Measurements from ENCODE around the gene PIGQ.
A peak's percentile ranks its signal among the peaks of the same experiment; 100 is the strongest.

PIGQ gene

GRCh38 chr16:529012-529575, 40.7 kb upstream of the PIGQ start:
- H3K27me3 Mint-ChIP-seq: no peaks in the 10 kb centered on the region
- peak overlapping the region; percentile 88 for H3K4me3 Mint-ChIP-seq
- ATAC-seq: no peak
- H3K9me3 Mint-ChIP-seq: no peaks in the 10 kb centered on the region
- peak overlapping the region; percentile 83 for H3K27ac Mint-ChIP-seq
- peaks cover 5% of the 10 kb centered on the region for H3K36me3 Mint-ChIP-seq
- H3K4me1 Mint-ChIP-seq: peaks cover 50% of the 10 kb centered on the region

- no peak overlapping the region for H3K27ac Mint-ChIP-seq
- no peak for ATAC-seq
- peak overlapping the region; percentile 48 for H3K4me3 Mint-ChIP-seq
- H3K27me3 Mint-ChIP-seq: no peaks in the 10 kb centered on the region
- H3K4me1 Mint-ChIP-seq: peaks cover 40% of the 10 kb centered on the region
- no peaks in the 10 kb centered on the region for H3K9me3 Mint-ChIP-seq
- H3K36me3 Mint-ChIP-seq: peaks cover 4% of the 10 kb centered on the region
These were observed 39.5 kb upstream of the PIGQ start for GRCh38 chr16:530111-530817.

GRCh38 chr16:531494-532125, 38.2 kb upstream of the PIGQ start:
- Mint-ChIP-seq H3K4me1 (peaks cover 27% of the 10 kb centered on the region), H3K9me3 (no peaks in the 10 kb centered on the region), H3K36me3 (no peaks in the 10 kb centered on the region), H3K27ac (no peak overlapping the region), H3K27me3 (no peaks in the 10 kb centered on the region), H3K4me3 (no peak overlapping the region)
- no peak for ATAC-seq

GRCh38 chr16:533391-534123, 36.2 kb upstream of the PIGQ start:
- ATAC-seq: no peak
- Mint-ChIP-seq H3K27ac (no peak overlapping the region), H3K4me1 (peaks cover 21% of the 10 kb centered on the region), H3K4me3 (no peak overlapping the region), H3K36me3 (no peaks in the 10 kb centered on the region), H3K9me3 (no peaks in the 10 kb centered on the region), H3K27me3 (no peaks in the 10 kb centered on the region)

GRCh38 chr16:534135-534534, 35.6 kb upstream of the PIGQ start:
- peaks cover 16% of the 10 kb centered on the region for H3K4me1 Mint-ChIP-seq
- H3K36me3 Mint-ChIP-seq: no peaks in the 10 kb centered on the region
- no peaks in the 10 kb centered on the region for H3K9me3 Mint-ChIP-seq
- H3K27me3 Mint-ChIP-seq: no peaks in the 10 kb centered on the region
- no peak overlapping the region for H3K4me3 Mint-ChIP-seq
- H3K27ac Mint-ChIP-seq: no peak overlapping the region
- no peak for ATAC-seq

GRCh38 chr16:534856-535445, 34.8 kb upstream of the PIGQ start:
- H3K9me3 Mint-ChIP-seq: no peaks in the 10 kb centered on the region
- no peak overlapping the region for H3K27ac Mint-ChIP-seq
- no peaks in the 10 kb centered on the region for H3K36me3 Mint-ChIP-seq
- H3K27me3 Mint-ChIP-seq: no peaks in the 10 kb centered on the region
- no peak overlapping the region for H3K4me3 Mint-ChIP-seq
- no peak for ATAC-seq
- peaks cover 8% of the 10 kb centered on the region for H3K4me1 Mint-ChIP-seq

GRCh38 chr16:535446-536405, 34.0 kb upstream of the PIGQ start:
- no peaks in the 10 kb centered on the region for H3K9me3 Mint-ChIP-seq
- no peaks in the 10 kb centered on the region for H3K4me1 Mint-ChIP-seq
- H3K27me3 Mint-ChIP-seq: no peaks in the 10 kb centered on the region
- no peak for ATAC-seq
- no peak overlapping the region for H3K4me3 Mint-ChIP-seq
- no peak overlapping the region for H3K27ac Mint-ChIP-seq
- H3K36me3 Mint-ChIP-seq: no peaks in the 10 kb centered on the region

- H3K27me3 Mint-ChIP-seq: no peaks in the 10 kb centered on the region
- H3K9me3 Mint-ChIP-seq: no peaks in the 10 kb centered on the region
- H3K4me3 Mint-ChIP-seq: no peak overlapping the region
- no peak overlapping the region for H3K27ac Mint-ChIP-seq
- ATAC-seq: no peak
- no peaks in the 10 kb centered on the region for H3K4me1 Mint-ChIP-seq
- H3K36me3 Mint-ChIP-seq: no peaks in the 10 kb centered on the region
These were observed 33.0 kb upstream of the PIGQ start for GRCh38 chr16:536746-537145.

- ATAC-seq: no peak
- no peaks in the 10 kb centered on the region for H3K27me3 Mint-ChIP-seq
- H3K27ac Mint-ChIP-seq: no peak overlapping the region
- no peaks in the 10 kb centered on the region for H3K36me3 Mint-ChIP-seq
- H3K9me3 Mint-ChIP-seq: no peaks in the 10 kb centered on the region
- no peaks in the 10 kb centered on the region for H3K4me1 Mint-ChIP-seq
- H3K4me3 Mint-ChIP-seq: no peak overlapping the region
These were observed 32.1 kb upstream of the PIGQ start for GRCh38 chr16:537415-538335.

GRCh38 chr16:539901-540530, 29.8 kb upstream of the PIGQ start:
- H3K4me1 Mint-ChIP-seq: no peaks in the 10 kb centered on the region
- H3K27me3 Mint-ChIP-seq: no peaks in the 10 kb centered on the region
- H3K36me3 Mint-ChIP-seq: peaks cover 4% of the 10 kb centered on the region
- H3K4me3 Mint-ChIP-seq: no peak overlapping the region
- no peak overlapping the region for H3K27ac Mint-ChIP-seq
- ATAC-seq: peak; percentile 44
- H3K9me3 Mint-ChIP-seq: no peaks in the 10 kb centered on the region

GRCh38 chr16:540645-541340, 29.0 kb upstream of the PIGQ start:
- no peaks in the 10 kb centered on the region for H3K27me3 Mint-ChIP-seq
- H3K36me3 Mint-ChIP-seq: peaks cover 4% of the 10 kb centered on the region
- H3K4me3 Mint-ChIP-seq: no peak overlapping the region
- no peaks in the 10 kb centered on the region for H3K4me1 Mint-ChIP-seq
- H3K9me3 Mint-ChIP-seq: no peaks in the 10 kb centered on the region
- no peak overlapping the region for H3K27ac Mint-ChIP-seq
- no peak for ATAC-seq

GRCh38 chr16:543301-544164, 26.2 kb upstream of the PIGQ start:
- Mint-ChIP-seq H3K4me1 (no peaks in the 10 kb centered on the region), H3K36me3 (peaks cover 4% of the 10 kb centered on the region), H3K9me3 (no peaks in the 10 kb centered on the region), H3K27me3 (no peaks in the 10 kb centered on the region), H3K27ac (no peak overlapping the region), H3K4me3 (no peak overlapping the region)
- ATAC-seq: no peak
